Upper lobe of left lung (tissue), 6 donors: Measurements from ENCODE around the gene COL6A5. TPM values are rescaled to one million over a fixed set of nuclear protein-coding genes. Genes with fewer than 3 reads are reported as not detected.

ENCODE experiments used
- ATAC-seq, 2 donors: fragments of 200-7000 bp; cut with Tn5 transposase; one replicate each; pipeline ENCODE4 v1.9.1; 2022; ENCODE audit warnings: mild to moderate bottlenecking in 2 of 2, moderate library complexity in 2 of 2; ENCODE audit not compliant: low FRiP score in 2 of 2
- DNase-seq, 2 donors: peaks; one replicate each; pipeline ENCODE4 v3.0.0-alpha.2; 2019 to 2020
- H3K27ac ChIP-seq, 4 donors: fragments of 200-600 bp; sonication (generic); one replicate each; pipeline ENCODE4 v1.5.1; 2016 to 2019
- H3K27me3 ChIP-seq, 4 donors: fragments of 200-600 bp; sonication (generic); one replicate each; pipeline ENCODE4 v1.5.1; 2017 to 2019
- H3K36me3 ChIP-seq, 4 donors: fragments of 200-600 bp; sonication (generic); one replicate each; pipeline ENCODE4 v1.5.1; 2016 to 2019
- H3K4me1 ChIP-seq, 4 donors: fragments of 200-600 bp; sonication (generic); one replicate each; pipeline ENCODE4 v1.5.1; 2018 to 2019
- H3K4me3 ChIP-seq, 4 donors: fragments of 200-600 bp; sonication (generic); one replicate each; pipeline ENCODE4 v1.5.1; 2017 to 2019; ENCODE audit warnings: mild to moderate bottlenecking in 2 of 4, moderate library complexity in 1 of 4
- H3K9me3 ChIP-seq, 4 donors: fragments of 200-600 bp; sonication (generic); one replicate each; pipeline ENCODE4 v1.5.1; 2018 to 2019
- CTCF ChIP-seq, 6 experiments: fragments of 450-650 bp in 4 of 6; fragments of 200-600 bp in 2 of 6; sonication (generic) in 2 of 6; IDR thresholded peaks; one replicate each; pipeline ENCODE4 v1.5.1; 2016 to 2019; ENCODE audit warnings: antibody characterized with exemption in 6 of 6
- EP300 ChIP-seq, 4 donors: sonication (generic); formaldehyde crosslinking; IDR thresholded peaks; one replicate each; pipeline ENCODE4 v1.5.1; 2017; ENCODE audit warnings: antibody characterized with exemption in 4 of 4, control low read depth in 2 of 4
- POLR2A ChIP-seq, 4 donors: fragments of 450-650 bp; IDR thresholded peaks; one replicate each; pipeline ENCODE4 v1.5.1; 2016 to 2017; ENCODE audit warnings: antibody characterized with exemption in 4 of 4, mild to moderate bottlenecking in 2 of 4
- POLR2AphosphoS5 ChIP-seq, 2 donors: sonication (generic); formaldehyde crosslinking; IDR thresholded peaks; one replicate each; pipeline ENCODE4 v1.5.1; 2017; ENCODE audit warnings: antibody characterized with exemption in 2 of 2
- WGBS, 2 donors: methylation state at CpG; one replicate each; pipeline ENCODE4 v1.1.5; 2017 to 2018; 5-methylcytosine and 5-hydroxymethylcytosine counted together
- total RNA-seq, 6 donors: library from RNA; depleted of rRNA in 4 of 6; stranded (reverse); fragments of >200 nt in 4 of 6; gene quantifications; one replicate each; pipeline versions ENCODE4 v1.1.0 to v1.2.1, GENCODE V29; 2016 to 2021
- donor health status: DM: no; HTN: no; CAD: no; lungs with moderate emphysema.
- donor health status: DM: no; HTN: yes; CAD: no; lungs with severe emphysema.

COL6A5 gene
- total RNA-seq, 6 donors from 2014 or later: 1.7 to 6.1 (median 3.9) TPM

- no peaks in the 10 kb centered on the region for H3K36me3 ChIP-seq
- TF ChIP-seq CTCF (IDR thresholded peaks at IDR 0.05): no peak
- TF ChIP-seq POLR2AphosphoS5 (IDR thresholded peaks at IDR 0.05): no peak
- no peak for TF ChIP-seq EP300 (IDR thresholded peaks at IDR 0.05)
- no peak for TF ChIP-seq POLR2A (IDR thresholded peaks at IDR 0.05)
- WGBS, 2 donors: 47 to 75% methylated on average over 1 of the region's 1 CpG
- H3K4me3 ChIP-seq: no peak overlapping the region
- DNase-seq (no peak), ATAC-seq (no peak)
- no peak overlapping the region for H3K27ac ChIP-seq
- no peaks in the 10 kb centered on the region for H3K4me1 ChIP-seq
- H3K27me3 ChIP-seq: no peaks in the 10 kb centered on the region
- H3K9me3 ChIP-seq: no peaks in the 10 kb centered on the region
These were observed 182.6 kb downstream of the COL6A5 start for GRCh38 chr3:130528120-130528519.

GRCh38 chr3:130529486-130530215 is 184.2 kb downstream of the COL6A5 start:
- no peak for ATAC-seq
- no peaks in the 10 kb centered on the region for H3K4me1 ChIP-seq
- DNase-seq: no peak
- no peak for TF ChIP-seq EP300 (IDR thresholded peaks at IDR 0.05)
- no peak for TF ChIP-seq CTCF (IDR thresholded peaks at IDR 0.05)
- TF ChIP-seq POLR2A (IDR thresholded peaks at IDR 0.05): no peak
- no peak for TF ChIP-seq POLR2AphosphoS5 (IDR thresholded peaks at IDR 0.05)
- no peak overlapping the region for H3K27ac ChIP-seq
- 62 to 71% methylated on average over 3 to 5 of the region's 5 CpGs for WGBS, 2 donors
- H3K4me3 ChIP-seq: no peak overlapping the region
- H3K27me3 ChIP-seq: no peaks in the 10 kb centered on the region
- no peaks in the 10 kb centered on the region for H3K36me3 ChIP-seq
- H3K9me3 ChIP-seq: no peaks in the 10 kb centered on the region

- no peaks in the 10 kb centered on the region for H3K9me3 ChIP-seq
- H3K4me3 ChIP-seq: no peak overlapping the region
- ATAC-seq: no peak
- DNase-seq: no peak
- WGBS, 2 donors: 57 to 66% methylated on average over 2 of the region's 2 CpGs
- H3K36me3 ChIP-seq: no peaks in the 10 kb centered on the region
- no peaks in the 10 kb centered on the region for H3K4me1 ChIP-seq
- no peak for TF ChIP-seq POLR2A (IDR thresholded peaks at IDR 0.05)
- TF ChIP-seq EP300 (IDR thresholded peaks at IDR 0.05): no peak
- H3K27ac ChIP-seq: no peak overlapping the region
- no peaks in the 10 kb centered on the region for H3K27me3 ChIP-seq
These were observed 187.8 kb downstream of the COL6A5 start for GRCh38 chr3:130533247-130533646.

Other genes with a start within 250 kb of the COL6A5 start
- gene COL6A6, start 171.5 kb downstream of the COL6A5 start, total RNA-seq: 10 to 100 TPM in 5 of 6 donors, 1 to 10 TPM in 1; 2.3 to 20.1 (median 10.5) TPM